C4-2B (cell line): ENCODE data around the gene IRX1.

ENCODE experiments used
- H3K27ac ChIP-seq: fragments of 450-650 bp; 2 replicates; pipeline ENCODE4 v1.5.1; 2017
- CTCF ChIP-seq: fragments of 450-650 bp; conservative IDR thresholded peaks from 2 replicates; pipeline ENCODE4 v1.5.1; 2017; ENCODE audit warnings: mild to moderate bottlenecking
- ZFX ChIP-seq: fragments of 450-650 bp; IDR thresholded peaks from 2 replicates; pipeline ENCODE4 v1.6.1; 2017

IRX1 gene

GRCh38 chr5:3612591-3613042 is 17.0 kb downstream of the IRX1 start:
- H3K27ac ChIP-seq: no peak overlapping the region

GRCh38 chr5:3613726-3614125 is 18.1 kb downstream of the IRX1 start:
- no peak overlapping the region for H3K27ac ChIP-seq
- TF ChIP-seq CTCF: no peak
- no peak for TF ChIP-seq ZFX

More at GRCh38 chr5:3612591-3613042, 17.0 kb downstream of the IRX1 start:
- no peak for TF ChIP-seq CTCF
- no peak for TF ChIP-seq ZFX

- no peak overlapping the region for H3K27ac ChIP-seq
- TF ChIP-seq CTCF: no peak
Measured at GRCh38 chr5:3615217-3615616, 19.6 kb downstream of the IRX1 start.

GRCh38 chr5:3615829-3616228 is 20.2 kb downstream of the IRX1 start:
- H3K27ac ChIP-seq: no peak overlapping the region
- TF ChIP-seq ZFX: no peak
- no peak for TF ChIP-seq CTCF

- no peak overlapping the region for H3K27ac ChIP-seq
- TF ChIP-seq CTCF (no peak), ZFX (no peak)
Measured at GRCh38 chr5:3619579-3619978, 23.9 kb downstream of the IRX1 start.

GRCh38 chr5:3622961-3623360 is 27.3 kb downstream of the IRX1 start:
- TF ChIP-seq CTCF (no peak), ZFX (no peak)
- no peak overlapping the region for H3K27ac ChIP-seq

- TF ChIP-seq ZFX (no peak), CTCF (no peak)
- H3K27ac ChIP-seq: no peak overlapping the region
Measured at GRCh38 chr5:3625626-3626025, 30.0 kb downstream of the IRX1 start.
